ENCODE data around the gene KCNMA1. TPM values are rescaled to one million over a fixed set of nuclear protein-coding genes. Genes with fewer than 3 reads are reported as not detected.

The KCNMA1 gene
- total RNA-seq, 3 donors from 2014 or later (not counting 1 experiment from before 2014, with no cell fraction given) = 0.40 to 1.8 (median 0.63) TPM

GRCh38 chr10:77628906-77629730 lies 8.5 kb downstream of the KCNMA1 start:
- H3K36me3 ChIP-seq (ENCODE audit: control insufficient read depth, insufficient read depth, low read length) = no peaks in the 10 kb centered on the region
- H3K27me3 ChIP-seq (ENCODE audit: control insufficient read depth, insufficient read depth, low read length) = no peaks in the 10 kb centered on the region
- Mint-ChIP-seq H3K27ac (no peak overlapping the region), H3K36me3 (no peaks in the 10 kb centered on the region), H3K9me3 (no peaks in the 10 kb centered on the region), H3K4me1 (peaks cover 0 to 7% of the 10 kb centered on the region in 2 donors), H3K27me3 (ENCODE audit: low read depth in 2 of 2) (peaks cover 21 to 33% of the 10 kb centered on the region in 2 donors), H3K4me3 (no peak overlapping the region)
- H3K9me3 ChIP-seq (ENCODE audit: control insufficient read depth, insufficient read depth, low read length) = no peaks in the 10 kb centered on the region
- no peak overlapping the region for H3K27ac ChIP-seq (ENCODE audit: low read length)
- no peak overlapping the region for H3K4me3 ChIP-seq (ENCODE audit: low read length)
- TF ChIP-seq CTCF (IDR thresholded peaks at IDR 0.05) = no peak
- DNase-seq (no peak), ATAC-seq (no peak)
- no peaks in the 10 kb centered on the region for H3K4me1 ChIP-seq (ENCODE audit: control insufficient read depth, insufficient read depth, low read length)
- WGBS (ENCODE audit: insufficient coverage) = 92% methylated on average over 8 of the region's 8 CpGs
- intact Hi-C loops (cut with micrococcal nuclease) = no loop called here

- Mint-ChIP-seq H3K27me3 (ENCODE audit: low read depth in 2 of 2) (peaks cover 9 to 11% of the 10 kb centered on the region in 2 donors), H3K9me3 (no peaks in the 10 kb centered on the region), H3K4me3 (no peak overlapping the region), H3K4me1 (peaks cover 5 to 13% of the 10 kb centered on the region in 2 donors), H3K36me3 (no peaks in the 10 kb centered on the region), H3K27ac (no peak overlapping the region)
- no peak for ATAC-seq
- no peaks in the 10 kb centered on the region for H3K27me3 ChIP-seq (ENCODE audit: control insufficient read depth, insufficient read depth, low read length)
- H3K4me3 ChIP-seq (ENCODE audit: low read length) = no peak overlapping the region
- no peaks in the 10 kb centered on the region for H3K36me3 ChIP-seq (ENCODE audit: control insufficient read depth, insufficient read depth, low read length)
- no peak for DNase-seq
- WGBS (ENCODE audit: insufficient coverage) = 76% methylated on average over 8 of the region's 8 CpGs
- intact Hi-C loops (cut with micrococcal nuclease) = no loop called here
- no peaks in the 10 kb centered on the region for H3K9me3 ChIP-seq (ENCODE audit: control insufficient read depth, insufficient read depth, low read length)
- H3K27ac ChIP-seq (ENCODE audit: low read length) = no peak overlapping the region
- H3K4me1 ChIP-seq (ENCODE audit: control insufficient read depth, insufficient read depth, low read length) = no peaks in the 10 kb centered on the region
- no peak for TF ChIP-seq CTCF (IDR thresholded peaks at IDR 0.05)
These were observed 11.2 kb downstream of the KCNMA1 start for GRCh38 chr10:77626266-77626935.

- Mint-ChIP-seq H3K36me3 (no peaks in the 10 kb centered on the region), H3K4me1 (peaks cover 5 to 13% of the 10 kb centered on the region in 2 donors), H3K9me3 (no peaks in the 10 kb centered on the region), H3K4me3 (no peak overlapping the region), H3K27me3 (ENCODE audit: low read depth in 2 of 2) (peaks cover 9 to 11% of the 10 kb centered on the region in 2 donors), H3K27ac (no peak overlapping the region)
- Histone ChIP-seq H3K36me3 (ENCODE audit: control insufficient read depth, insufficient read depth, low read length) (no peaks in the 10 kb centered on the region), H3K27ac (ENCODE audit: low read length) (no peak overlapping the region), H3K4me1 (ENCODE audit: control insufficient read depth, insufficient read depth, low read length) (no peaks in the 10 kb centered on the region), H3K4me3 (ENCODE audit: low read length) (no peak overlapping the region), H3K27me3 (ENCODE audit: control insufficient read depth, insufficient read depth, low read length) (no peaks in the 10 kb centered on the region), H3K9me3 (ENCODE audit: control insufficient read depth, insufficient read depth, low read length) (no peaks in the 10 kb centered on the region)
- intact Hi-C loops (cut with micrococcal nuclease) = no loop called here
- DNase-seq = no peak
- WGBS (ENCODE audit: insufficient coverage) = 71% methylated on average over 1 of the region's 3 CpGs
- peak in 1 of 3 donors; percentile 17 for ATAC-seq
- TF ChIP-seq CTCF (IDR thresholded peaks at IDR 0.05) = no peak
These were observed 12.2 kb downstream of the KCNMA1 start for GRCh38 chr10:77625379-77625778.
